GM12872 (cell line): ENCODE data around the gene KCTD1.

Experiments
- CTCF ChIP-seq: IDR thresholded peaks from 3 replicates; pipeline ENCODE4 v1.5.1; 2011; ENCODE audit warnings: low read depth, mild to moderate bottlenecking, low read length, moderate library complexity; ENCODE audit not compliant: insufficient read depth

Gene KCTD1

GRCh38 chr18:26556573-26556972 is 8.2 kb upstream of the KCTD1 start:
- TF ChIP-seq CTCF = no peak

- TF ChIP-seq CTCF = no peak
Measured at GRCh38 chr18:26555804-26556553, 7.6 kb upstream of the KCTD1 start.

GRCh38 chr18:26553943-26554342 is 5.6 kb upstream of the KCTD1 start:
- no peak for TF ChIP-seq CTCF

- no peak for TF ChIP-seq CTCF
Measured at GRCh38 chr18:26551695-26552081, 3.3 kb upstream of the KCTD1 start.

- no peak for TF ChIP-seq CTCF
Measured at GRCh38 chr18:26550998-26551694, 2.8 kb upstream of the KCTD1 start.

GRCh38 chr18:26549263-26550094 is 1.1 kb upstream of the KCTD1 start:
- no peak for TF ChIP-seq CTCF

GRCh38 chr18:26547646-26548414 is 523 bp downstream of the KCTD1 start:
- TF ChIP-seq CTCF = peak; percentile 73
